GM21619 (cell line): Measurements from ENCODE around the gene GLRX5.

Experiments used
- ATAC-seq: cut with Tn5 transposase; IDR thresholded peaks from one replicate; pipeline ENCODE4 v1.9.1; 2021; ENCODE audit not compliant: unreplicated experiment

GLRX5 gene

DNA sequence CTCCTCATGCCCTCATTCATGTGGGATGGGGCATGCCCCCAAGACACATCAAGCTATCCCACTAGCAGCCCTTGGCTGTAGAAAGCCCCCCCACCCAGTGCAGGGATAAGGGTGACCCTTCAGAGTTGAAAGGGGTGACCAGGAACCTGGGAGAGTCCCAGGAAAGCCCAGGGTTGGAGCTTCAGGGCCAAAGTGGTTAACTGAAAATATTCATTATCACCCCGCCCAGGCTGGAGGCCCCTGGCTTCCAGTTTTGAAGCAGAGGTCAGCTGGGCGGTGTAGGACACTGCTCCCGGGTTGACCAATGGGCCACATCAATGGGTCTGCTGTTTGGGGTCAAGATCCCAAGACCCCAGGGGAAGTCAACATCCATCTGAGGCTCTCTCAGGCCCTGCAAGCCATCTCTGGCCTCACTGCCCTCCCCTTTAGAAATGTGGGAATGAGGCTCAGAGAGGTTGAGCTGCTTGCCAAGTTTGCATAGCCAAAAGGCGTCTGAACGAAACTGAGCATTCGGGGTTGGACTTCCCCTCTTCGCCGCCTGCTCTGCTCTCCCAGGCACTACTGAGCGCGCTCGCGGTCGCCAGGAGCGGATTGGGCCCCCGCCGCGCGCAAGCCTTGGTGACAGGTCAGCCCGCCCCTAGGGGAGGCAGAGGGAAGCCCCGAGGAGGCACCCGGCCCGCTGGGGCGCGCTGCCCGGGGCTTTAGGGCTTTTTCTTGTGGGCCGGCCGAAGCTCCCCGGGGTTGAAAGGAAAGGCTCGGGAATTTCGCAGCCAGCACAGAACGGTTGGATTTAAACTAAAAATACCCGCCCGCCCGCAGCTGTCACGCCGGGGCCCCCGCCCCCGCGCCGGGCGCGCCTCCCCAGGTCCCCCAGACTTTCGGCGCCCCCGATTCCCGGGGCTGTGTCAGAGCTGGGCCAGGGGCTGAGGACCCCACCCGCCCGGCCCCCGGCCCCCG is 19.0 kb upstream of the GLRX5 start:
- ATAC-seq = peak; percentile 70

DNA sequence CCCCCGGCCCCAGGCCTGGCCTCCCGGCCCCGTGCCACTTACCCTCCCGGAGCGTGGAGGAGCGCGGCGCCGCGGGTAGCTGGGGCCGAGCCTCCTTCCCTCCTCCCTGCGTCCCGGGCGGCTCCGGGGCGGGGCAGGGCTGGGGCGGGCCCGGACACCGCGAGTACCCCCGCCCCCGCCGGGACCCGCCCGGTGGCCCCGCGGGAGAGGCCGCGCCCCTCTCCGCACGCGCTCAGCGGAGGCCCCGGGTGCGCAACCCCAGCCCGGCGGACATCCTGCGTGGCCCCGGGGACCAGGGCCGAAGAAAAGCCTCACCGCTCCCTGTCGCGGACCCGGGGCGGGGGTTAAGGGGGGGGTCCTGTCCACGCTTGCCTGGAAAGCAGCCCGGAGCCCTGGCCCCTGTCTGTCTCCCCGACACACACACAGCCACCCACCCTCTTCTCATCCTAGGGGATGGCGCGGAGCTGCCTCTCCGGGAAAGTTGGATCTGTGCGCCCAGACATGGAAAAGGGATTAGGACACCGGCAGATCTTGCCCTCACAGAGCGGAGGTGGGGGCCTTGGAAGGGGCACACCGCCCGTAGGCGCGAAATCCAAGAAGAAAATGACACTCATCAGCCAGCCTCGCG is 18.2 kb upstream of the GLRX5 start, which contains the start of gene SYNE3:
TSS of gene SYNE3 (minus strand) at position 97 of the 628 bp plus-strand sequence. CDS start 40,829 bp downstream, outside the sequence.
- peak; percentile 42 for ATAC-seq

DNA sequence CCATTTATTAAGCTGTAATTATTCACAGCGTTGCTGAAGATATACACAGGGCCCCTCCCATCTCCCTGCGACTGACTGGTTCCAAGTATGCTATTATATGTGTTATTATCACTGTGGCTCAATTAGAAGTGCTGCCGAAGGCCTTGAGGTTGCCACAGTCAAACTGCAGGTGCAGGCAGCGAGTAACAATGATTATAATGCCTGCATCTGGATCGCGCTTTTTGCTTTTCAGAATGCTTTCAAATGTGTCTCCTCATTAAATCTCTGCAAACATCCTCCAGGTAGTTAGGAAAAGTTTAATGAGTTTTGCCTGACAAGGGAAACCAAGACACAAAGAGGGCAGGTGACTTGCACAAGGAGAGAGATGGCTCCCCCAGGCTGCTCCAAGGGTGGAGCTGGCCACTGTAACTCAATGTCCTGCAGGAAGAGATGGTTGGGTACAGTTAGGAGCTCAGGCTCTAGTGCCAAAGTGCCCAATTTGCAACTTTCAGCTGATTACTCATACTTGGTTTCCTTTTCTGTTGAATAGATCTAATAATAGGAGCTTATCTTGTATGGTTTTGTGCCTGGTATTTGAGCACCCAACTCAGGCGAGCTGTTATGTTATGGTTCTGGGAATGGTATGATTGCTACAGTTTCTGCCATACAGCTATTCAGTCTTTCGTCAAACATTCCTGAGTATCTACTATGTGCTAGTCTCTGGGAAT is 16.7 kb upstream of the GLRX5 start:
- ATAC-seq = no peak

DNA sequence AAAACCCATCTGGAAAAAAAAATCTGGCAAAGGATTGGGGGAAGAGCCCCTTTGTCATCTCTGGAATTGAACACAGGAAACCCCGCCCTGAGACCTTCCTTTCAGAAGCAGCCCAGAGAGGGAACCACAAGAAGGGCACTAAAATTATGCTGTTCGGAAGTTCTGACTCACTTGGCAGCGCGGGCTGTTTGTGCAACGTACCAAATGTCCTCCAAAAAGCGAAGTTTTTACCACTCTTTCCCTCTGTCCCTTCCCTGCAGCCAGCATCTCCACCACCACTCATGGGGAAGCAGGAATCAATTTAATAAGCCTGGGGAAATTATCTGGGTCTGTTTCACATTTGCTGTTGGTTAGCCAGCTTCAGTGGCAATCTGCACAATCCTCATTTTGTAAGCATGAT is 15.2 kb upstream of the GLRX5 start:
- no peak for ATAC-seq

DNA sequence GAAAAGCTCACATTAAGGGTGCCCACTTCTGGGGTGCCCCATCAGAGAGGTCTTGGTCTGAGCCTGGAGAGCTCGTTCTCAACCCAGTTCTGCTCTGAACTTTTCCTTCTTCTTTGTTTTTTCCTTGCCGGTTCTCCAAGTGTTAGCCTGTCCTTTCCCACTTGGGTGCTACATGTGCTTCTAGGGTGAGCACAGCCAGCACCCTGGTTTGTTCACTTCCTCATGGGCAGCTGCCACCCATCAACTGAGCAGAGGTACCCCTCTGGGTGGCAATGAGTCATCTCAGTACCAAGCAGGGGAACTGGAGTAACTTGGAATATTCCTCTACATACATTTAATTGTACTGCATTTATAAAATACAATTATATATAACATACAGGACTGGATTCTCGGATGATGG is 14.5 kb upstream of the GLRX5 start:
- ATAC-seq = no peak

DNA sequence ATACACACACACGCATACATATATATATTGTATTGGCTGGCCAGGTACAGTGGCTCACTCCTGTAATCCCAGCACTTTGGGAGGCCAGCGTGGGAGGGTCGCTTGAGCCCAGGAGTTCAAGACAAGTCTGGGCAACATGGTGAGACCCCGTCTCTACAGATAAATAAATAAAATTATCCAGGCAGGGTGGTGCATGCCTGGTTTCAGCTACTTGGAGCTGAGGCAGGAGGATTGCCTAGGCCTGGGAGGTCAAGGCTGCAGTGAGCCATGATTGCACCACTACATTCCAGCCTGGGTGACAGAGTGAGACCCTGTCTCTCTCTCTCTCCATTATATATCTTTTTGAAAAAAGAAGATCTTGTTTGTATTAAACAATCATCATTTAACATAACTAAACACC is 13.8 kb upstream of the GLRX5 start:
- ATAC-seq = no peak

DNA sequence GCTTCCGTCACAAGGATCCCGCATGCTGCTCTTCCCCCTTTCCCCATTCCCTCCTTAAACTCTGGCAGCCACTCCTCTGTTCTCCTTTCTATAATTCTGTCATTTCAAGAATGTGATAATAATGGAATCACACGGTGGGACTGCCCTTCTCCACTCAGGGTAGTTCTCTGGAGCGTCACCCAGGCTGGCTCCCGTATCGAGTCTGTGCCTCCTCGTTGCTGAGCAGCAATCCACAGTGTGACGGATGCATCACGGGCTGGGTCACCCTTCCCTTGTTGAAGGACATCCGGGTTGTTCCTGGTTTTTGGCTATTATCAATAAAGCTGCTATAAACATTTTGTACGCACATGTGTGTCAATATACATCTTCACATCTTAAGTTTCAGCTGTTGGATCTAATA is 12.7 kb upstream of the GLRX5 start:
- no peak for ATAC-seq

DNA sequence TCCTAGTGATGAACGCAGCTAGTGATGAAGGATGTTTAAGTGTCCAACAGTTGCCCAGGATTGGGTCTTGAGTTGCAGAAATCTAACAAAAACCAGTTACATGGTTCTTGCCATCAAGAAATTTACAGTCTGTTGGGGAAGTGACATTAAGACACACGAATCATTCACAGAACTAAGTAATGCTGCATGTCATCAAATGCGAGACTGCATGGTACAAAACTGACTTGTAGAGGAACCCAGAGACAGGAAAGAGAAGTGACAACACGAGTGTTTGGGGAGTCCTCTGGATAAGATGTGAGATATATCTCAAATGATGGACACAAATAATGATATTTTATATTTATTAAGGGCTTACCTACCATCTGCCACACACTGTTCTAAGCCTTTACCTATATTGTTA is 12.3 kb upstream of the GLRX5 start:
- ATAC-seq = no peak

DNA sequence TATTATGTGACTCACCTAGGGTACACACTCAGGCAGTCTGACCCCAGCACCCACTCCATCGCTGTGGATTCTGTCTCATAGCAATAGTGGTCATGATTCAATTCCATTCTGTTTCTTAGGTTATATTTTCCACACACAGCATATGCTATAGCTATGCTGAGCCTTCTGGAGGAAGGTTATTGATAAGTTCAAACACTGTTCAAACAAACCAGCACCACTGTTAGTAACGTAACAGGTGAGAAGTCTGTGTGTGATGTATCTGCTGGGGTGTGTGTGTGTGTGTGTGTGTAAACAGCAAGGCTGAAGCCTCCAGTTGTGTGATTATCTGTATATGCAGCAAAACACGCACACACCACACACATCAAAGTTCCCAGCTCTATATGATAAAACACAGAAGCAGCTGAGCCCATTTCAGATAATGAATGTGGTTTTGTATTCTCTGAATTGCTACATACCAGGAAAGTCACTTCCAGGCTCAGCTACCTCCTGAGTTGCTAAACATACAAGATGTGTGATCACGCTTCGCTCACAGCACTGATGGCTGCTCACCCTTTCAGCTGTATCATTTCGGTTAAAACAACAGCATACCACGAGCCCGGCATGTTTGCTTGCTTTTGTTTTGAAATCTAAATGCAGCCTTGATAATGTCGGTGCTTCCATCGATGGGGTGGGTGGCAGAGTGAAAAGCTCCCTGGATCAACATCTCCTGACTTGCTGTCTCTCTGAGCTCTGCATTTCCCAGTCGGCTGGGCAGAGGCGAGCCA is 11.6 kb upstream of the GLRX5 start:
- ATAC-seq = no peak

DNA sequence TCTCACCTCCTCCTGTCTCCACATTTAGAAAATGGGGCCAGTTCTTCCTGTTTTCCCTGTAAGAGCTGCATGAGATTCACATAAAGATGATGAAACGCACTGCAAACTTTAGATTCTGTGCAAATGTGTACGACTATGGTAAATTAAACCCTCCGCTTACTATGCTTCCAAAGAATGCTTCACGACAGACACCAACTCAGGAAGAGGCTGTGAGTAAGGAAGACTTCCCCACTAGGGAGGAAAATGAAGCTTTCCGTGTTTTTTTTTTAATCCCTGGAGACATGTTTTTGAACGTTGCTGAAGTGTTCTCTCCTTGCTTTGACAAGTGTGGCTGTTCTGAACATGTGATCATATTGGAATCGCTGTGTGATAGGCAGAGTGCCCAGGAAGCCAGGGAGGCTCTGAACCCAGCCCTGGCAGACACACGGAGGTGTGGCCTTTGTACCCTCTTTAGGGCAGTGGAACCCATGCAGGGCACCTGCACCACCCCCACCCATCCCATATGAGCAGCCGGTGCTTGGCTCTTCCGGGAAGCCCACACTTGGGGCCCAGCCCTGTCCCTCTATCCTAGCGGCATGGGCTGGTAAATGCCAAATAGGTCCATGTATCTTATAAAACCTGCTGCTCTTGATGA is 10.9 kb upstream of the GLRX5 start:
- no peak for ATAC-seq

DNA sequence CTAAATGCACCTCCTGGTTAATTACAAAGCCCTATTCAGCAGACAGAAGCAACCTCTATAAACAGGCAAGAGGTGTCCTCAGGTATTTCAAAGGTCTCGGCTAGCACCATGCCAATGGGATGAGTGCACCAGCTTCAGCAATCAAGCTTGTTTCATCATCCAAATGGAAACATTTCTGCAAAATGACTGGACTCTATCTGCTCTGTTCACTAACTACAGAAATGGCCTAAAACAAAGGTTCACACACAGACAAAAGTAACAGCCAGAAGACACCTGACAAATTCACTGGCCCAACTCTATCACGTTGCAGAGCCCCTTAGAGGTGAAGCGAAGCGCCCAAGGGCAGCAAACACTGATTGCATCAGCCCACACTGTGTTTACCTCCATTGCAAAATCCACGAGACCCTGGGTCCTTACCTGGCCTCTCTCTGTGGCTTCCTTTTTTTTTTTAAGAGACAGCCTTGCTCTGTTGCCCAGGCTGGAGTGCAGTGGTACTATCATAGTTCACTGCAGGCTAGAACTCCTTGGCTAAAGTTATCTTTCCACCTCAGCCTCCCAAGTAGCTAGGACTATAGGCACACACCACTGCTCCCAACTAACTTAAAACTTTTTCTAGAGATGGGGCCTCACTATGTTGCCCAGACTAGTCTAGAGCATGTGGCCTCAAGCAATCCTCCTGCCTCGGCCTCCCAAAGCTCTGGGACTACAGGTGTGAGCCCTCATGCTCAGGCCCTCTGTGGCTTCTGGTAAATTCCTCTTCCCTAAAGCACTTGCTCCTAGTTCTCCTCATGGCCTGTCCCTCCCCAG is 9.9 kb upstream of the GLRX5 start:
- ATAC-seq = no peak

DNA sequence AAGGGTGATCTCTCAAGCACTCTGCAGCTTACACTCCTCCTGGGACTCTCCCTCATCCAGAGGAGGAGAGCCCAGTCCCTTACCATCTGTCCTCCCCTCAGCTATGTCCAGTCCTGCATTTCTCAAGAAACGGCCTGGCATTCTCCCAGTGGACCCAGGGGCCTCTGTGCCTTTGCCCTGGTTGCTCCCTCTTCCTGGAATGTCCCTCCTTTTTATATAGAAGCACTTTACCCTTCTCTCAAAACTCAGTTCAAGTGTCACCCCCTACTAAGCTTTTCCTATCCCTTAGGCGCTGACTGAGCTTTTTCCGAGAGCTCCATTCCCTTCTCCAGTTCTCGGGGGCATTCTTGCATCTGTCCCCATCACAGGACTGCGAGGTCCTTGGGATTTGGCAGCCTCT is 8.9 kb upstream of the GLRX5 start:
- no peak for ATAC-seq

DNA sequence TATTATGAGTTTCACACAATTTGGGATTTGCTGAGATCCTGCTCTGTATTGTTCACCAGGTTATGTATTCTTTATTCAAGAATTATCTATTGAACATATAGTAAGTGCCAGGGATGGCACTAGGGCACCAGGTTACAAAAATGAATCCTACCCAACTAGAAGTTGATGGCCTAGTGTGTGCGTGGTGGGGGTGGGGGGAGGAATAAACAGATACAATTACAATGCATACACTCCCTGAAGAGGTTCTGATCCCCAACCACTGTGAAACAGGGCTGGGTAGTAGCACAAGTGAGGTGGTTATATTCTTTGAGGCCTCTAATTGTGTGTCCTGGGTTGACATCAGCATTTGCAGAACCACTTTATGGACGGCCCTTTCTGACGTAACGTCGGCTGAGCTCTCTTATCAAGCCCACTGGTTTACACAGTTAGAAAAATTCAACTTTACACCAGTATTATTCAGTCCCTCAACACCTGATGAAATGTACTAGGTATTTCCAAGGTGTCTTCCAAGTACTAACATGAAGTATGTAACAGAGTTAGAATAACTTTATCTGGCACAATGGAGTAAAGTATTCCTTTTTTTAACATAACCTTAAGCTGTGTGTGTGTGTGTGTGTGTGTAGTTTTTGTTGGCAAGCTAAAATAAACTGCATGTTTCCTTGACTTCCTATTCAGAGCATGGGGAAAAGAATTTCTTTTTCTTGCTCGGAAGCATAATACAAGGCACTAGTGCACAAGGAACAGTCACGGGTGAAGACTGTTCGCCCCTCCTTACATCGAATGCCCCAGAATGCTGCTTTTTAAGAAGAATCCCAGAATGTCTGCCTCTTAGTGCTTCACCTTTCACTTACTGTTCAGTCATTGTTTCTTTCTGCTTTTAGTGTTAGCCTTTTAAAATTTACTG is 8.1 kb upstream of the GLRX5 start:
- no peak for ATAC-seq

DNA sequence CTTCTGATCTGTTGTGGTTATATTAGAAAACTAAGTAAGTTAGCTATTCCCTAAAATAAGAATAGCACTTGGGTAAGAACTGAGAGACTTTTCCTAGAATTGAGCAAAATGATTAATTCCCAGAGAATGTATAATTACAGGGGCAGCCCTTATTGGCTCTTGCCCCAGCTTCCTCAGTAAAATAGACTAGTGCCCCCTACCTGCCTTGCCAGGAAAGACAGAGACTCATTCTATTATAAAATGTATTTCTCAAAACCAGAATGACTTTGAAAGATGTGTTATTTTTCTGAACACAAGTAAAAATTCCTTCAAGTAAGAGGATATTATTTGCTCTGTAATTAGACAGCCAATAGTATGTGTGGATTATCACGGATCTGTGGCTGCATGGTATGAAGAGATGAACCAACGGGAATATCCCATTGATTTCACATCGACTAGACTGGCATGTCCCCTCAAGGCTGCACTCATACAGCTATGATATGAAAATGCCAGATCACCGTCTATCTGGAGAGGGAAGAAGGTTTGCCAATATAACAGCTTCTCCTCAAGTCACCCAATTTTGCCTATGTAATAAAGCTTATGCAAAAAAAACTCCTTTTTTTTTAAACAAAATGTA is 7.4 kb upstream of the GLRX5 start:
- no peak for ATAC-seq

DNA sequence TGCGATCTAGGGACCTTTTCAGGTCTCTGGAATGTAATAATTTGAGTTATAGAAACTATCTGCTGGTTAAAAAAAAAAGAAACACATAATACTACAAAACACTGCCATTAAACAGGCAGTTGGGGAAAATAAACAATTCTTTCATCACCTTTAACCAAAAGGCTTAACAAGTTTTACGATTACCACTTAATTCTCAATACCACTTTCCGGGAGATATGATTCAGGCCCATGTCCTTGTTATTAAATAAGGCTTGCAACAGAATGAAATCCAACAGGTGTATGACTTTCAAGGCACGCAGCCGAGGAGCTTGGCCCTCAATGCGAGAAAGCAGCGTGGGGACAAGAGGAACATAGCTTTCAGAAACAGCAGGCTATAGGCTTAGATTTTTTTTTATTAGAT is 5.6 kb upstream of the GLRX5 start:
- ATAC-seq = no peak

DNA sequence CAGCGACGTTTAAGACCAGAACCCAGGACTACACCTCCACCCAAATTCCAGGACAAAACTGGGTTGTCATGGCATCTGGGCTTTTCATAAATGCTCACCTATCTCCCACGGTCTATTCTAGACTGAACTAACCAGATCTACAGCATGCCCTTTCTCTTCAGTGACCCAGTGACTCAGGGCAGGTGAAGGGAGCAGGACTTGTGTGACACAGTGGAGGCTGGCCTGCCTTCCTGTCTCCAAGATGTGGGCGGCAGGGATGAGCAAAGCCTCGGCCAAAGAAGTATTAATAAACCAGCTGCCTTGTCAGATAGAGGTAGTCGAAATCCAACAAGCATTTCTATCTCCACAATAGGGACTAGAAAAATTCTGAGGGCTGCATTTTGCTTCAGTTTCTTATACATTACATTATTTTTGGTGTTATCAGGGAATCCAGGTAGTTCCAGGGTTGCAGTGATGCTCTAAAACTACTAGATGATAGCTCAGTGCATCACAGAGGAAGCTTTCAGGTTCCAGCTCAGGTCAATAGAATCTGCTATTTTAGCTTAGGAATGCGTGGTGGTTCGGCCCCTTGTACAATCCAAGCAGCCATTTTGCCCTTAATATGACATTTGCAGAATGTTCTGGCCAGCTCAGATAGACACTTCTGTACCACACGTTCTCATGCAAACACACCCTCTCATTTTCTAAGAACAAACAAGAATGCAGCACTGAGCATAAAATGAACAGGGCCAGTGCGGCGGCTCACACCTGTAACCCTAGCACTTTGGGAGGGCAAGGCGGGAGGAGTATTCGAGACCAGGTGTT is 4.2 kb upstream of the GLRX5 start:
- no peak for ATAC-seq

DNA sequence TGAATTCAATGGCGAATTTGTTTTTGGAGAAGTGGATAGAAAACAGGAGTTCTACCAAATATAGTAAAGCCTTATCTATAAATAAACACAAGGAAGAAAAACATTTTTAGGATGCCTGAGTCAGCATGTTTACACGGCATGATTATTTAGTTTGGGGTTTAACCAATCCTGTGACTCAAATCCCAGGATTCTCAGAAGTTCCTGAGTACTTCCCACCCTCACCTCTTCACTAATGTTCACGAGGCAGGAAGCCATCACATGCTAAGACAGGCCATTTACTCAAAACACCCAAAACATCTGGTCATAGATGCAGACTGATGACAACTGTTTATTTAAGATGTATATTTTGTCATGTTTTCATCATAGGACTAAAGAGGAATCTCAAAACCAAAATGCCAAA is 3.4 kb upstream of the GLRX5 start:
- no peak for ATAC-seq
